ENCODE measurements around the gene JAKMIP2.

Gene JAKMIP2

DNA sequence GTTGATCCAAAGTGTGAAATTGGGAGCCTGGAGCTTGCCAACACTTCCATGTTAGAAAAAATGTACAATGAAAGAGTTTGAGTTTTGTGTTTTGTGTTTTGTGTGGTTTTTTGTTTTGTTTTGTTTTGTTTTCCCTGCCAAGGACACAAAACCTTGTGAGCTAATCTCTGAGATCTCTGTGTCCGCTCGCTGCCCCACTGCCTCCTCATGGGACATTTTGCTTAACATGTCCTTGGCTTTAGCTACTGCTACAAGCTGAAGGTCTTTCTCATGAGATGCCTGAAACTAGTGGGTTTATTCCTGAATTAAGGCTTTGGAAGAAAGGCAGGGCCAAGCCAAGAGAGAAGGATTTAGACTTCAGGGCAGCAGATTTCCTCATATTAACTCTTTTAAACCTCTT, 7.3 kb upstream of the JAKMIP2 start:
- TF ChIP-seq, protein P1, sequence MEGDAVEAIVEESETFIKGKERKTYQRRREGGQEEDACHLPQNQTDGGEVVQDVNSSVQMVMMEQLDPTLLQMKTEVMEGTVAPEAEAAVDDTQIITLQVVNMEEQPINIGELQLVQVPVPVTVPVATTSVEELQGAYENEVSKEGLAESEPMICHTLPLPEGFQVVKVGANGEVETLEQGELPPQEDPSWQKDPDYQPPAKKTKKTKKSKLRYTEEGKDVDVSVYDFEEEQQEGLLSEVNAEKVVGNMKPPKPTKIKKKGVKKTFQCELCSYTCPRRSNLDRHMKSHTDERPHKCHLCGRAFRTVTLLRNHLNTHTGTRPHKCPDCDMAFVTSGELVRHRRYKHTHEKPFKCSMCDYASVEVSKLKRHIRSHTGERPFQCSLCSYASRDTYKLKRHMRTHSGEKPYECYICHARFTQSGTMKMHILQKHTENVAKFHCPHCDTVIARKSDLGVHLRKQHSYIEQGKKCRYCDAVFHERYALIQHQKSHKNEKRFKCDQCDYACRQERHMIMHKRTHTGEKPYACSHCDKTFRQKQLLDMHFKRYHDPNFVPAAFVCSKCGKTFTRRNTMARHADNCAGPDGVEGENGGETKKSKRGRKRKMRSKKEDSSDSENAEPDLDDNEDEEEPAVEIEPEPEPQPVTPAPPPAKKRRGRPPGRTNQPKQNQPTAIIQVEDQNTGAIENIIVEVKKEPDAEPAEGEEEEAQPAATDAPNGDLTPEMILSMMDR (IDR thresholded peaks at IDR 0.05; ENCODE audit: insufficient read depth, low read depth, low read length, missing control alignments), result no peak
- no peak overlapping the region for H3K4me3 ChIP-seq (ENCODE audit: low read depth, low read length)
- no peak for DNase-seq (ENCODE audit: low read depth)

DNA sequence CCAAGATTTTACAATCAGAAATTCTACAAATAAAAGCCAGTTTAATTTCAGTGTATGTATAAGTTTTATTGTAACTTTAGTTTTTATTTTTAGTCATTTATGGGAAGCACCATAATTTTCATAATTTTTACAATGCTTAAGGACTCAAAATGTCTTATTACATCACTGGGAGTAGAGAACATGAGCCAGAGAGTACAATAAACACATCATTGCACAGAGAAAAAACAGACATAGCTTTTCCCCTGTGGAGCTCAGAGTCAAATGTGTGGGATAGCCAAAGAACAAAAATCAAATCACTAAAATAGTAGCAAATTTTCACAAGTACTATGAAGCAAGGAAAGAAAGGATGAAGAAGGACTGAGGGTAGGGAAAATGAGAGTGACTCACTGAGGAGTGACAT, 5.5 kb upstream of the JAKMIP2 start:
- DNase-seq (ENCODE audit: low read depth), result no peak
- H3K4me3 ChIP-seq (ENCODE audit: low read depth, low read length), result no peak overlapping the region
- TF ChIP-seq, protein P1 (IDR thresholded peaks at IDR 0.05; ENCODE audit: insufficient read depth, low read depth, low read length, missing control alignments), result no peak

DNA sequence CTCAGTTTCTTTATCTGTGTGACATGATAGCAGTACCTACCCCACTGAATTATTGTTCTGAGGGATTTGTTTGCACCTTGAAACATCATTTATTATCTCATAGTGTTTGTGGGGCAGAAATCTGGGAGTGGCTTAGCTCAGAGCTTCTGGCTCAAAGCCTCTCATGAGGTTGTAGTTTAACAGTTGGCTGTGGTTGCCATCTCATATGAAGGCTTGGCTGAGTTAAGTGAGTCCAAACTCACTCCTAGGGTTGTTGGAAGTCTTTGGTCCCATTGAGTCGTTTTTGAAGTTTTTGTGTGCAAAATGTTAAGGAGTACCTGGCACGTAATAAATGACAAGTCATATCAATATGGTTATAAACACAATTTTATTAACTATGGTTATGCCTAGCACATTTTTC, 3.6 kb upstream of the JAKMIP2 start:
- DNase-seq (ENCODE audit: low read depth), result no peak
- no peak overlapping the region for H3K4me3 ChIP-seq (ENCODE audit: low read depth, low read length)
- TF ChIP-seq, protein P1 (IDR thresholded peaks at IDR 0.05; ENCODE audit: insufficient read depth, low read depth, low read length, missing control alignments), result no peak

DNA sequence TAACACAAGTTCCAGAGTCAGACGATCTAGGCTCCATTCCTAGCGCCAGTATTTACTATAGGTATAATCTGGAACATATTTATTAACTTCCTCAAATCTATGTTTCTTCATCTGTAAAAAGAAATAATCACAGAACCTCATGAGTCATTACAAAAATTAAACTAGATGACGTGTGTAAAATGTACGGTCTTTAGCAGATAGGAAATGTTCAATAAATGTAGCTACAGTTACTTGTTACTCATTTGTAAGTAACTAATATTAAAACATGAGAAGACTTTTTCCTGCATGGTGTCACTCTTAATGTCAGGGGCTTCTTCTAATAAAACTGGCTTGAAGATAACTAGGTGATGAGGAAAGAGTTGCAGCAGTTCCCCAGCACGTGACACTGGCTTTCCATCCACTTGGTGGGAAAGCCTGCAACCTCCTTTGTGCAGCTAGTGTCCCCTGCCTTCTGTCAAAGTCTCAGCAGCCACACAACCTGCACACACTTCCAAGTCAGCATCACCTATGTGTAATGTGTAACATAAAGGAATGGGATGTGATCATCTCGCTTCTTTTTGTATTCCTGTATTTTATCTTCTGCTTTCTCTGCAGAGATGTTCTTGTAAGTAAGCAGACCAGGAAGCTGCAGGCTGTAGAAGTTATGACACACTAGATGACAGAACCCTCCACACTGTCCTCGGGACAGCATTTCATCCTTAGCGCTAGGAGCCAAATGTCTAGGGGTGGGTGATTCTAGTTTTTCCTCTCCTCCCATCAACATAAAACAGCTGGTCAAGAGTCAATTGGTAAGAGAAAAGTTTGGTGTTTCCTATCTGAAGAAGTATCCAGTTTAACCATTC, 1.8 kb upstream of the JAKMIP2 start:
- no peak overlapping the region for H3K4me3 ChIP-seq (ENCODE audit: low read depth, low read length)
- DNase-seq (ENCODE audit: low read depth), result no peak

DNA sequence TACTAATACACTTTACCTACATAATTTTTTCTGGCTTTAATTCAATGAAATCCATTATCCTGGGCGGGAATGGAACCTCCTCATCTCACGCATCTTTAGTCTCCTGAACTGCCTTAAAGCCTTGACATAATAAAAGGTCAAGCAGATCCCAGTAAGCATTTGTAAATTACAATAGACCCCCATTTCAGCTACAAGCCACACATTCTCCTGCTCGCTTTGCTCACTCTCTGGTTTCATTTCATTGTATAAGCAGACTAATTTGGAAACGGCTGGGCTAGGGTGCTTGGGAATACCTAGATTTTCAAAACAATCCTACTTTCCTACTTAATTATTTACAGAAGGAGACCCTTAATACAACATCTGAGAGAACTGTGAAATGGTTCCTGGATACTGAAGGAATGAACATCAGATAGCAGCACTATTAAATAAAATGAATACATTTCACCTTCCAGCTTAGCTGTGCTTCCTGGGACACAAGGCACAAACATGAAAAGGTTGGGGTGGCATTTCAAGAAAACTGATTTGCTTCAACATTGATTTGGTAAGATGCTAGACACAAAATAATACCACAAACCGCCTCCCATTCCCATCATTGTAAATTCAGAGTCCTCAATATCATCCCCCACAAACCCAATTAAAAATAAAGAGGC, 1.5 kb downstream of the JAKMIP2 start:
- H3K4me3 ChIP-seq (ENCODE audit: low read depth, low read length), result no peak overlapping the region
- TF ChIP-seq, protein P1 (IDR thresholded peaks at IDR 0.05; ENCODE audit: insufficient read depth, low read depth, low read length, missing control alignments), result no peak
- DNase-seq (ENCODE audit: low read depth), result no peak

More for the DNA sequence above, 1.8 kb upstream of the JAKMIP2 start:
- TF ChIP-seq, protein P1 (IDR thresholded peaks at IDR 0.05; ENCODE audit: insufficient read depth, low read depth, low read length, missing control alignments), result no peak

DNA sequence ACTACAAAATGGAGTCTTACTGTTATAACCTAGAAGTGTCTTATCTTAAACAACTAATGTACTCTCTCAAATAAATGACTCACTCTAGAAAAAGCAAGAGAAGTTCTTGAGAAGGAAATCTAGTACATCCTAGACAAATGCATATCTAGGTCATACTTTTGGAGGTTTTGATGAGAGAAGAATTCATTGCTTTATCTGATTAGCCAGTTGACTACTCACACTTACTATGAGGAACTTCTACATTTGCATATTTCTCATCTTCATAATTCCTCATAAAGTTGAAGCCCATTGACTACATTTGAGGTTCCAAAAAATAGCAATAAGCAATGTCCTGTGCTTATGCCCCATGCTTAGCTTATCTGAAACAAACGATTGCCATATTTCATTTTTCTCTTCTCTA, 2.8 kb downstream of the JAKMIP2 start:
- TF ChIP-seq, protein P1 (IDR thresholded peaks at IDR 0.05; ENCODE audit: insufficient read depth, low read depth, low read length, missing control alignments), result no peak
- H3K4me3 ChIP-seq (ENCODE audit: low read depth, low read length), result no peak overlapping the region
- DNase-seq (ENCODE audit: low read depth), result no peak
